ENCODE measurements around the gene TACR1. TPM values are rescaled to one million over a fixed set of nuclear protein-coding genes. Genes with fewer than 3 reads are reported as not detected.
A peak's percentile ranks its signal among the peaks of the same experiment; 100 is the strongest.

The TACR1 gene
- total RNA-seq, 1 experiment from 2014 or later = not detected

DNA sequence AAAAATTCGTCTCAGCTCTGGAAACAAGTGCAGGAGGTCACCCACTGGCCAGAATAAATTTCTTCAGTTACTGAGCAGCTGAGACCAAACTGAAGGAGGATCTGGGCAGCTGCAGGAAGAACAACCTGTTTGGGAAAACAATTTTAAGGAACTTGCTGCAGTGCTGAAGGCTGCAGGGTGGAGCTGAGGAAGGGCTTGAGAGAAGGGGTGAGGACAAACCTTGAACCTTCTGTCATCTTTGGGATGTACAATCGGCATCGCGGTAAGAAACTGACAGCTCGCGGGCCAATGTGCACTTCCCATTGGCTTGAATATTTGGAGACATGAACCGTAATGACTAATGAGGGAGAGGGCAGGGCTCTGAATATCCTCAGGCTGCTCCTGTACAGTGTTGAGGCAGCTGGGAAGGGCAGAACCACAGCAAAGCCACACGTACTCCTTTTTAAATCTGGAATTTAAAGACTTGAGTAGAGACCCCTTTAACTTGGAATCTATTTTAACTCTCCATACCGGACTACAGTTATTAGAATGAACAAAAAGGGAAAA lies 90.3 kb downstream of the TACR1 start:
- H3F3A ChIP-seq (ENCODE audit: insufficient read depth, low read depth) = peaks cover 5% of the 10 kb centered on the region; the same call in 1 of the 2 replicates
- H3K4me3 ChIP-seq = no peak overlapping the region
- intact Hi-C loops (cut with micrococcal nuclease; ENCODE audit: unreplicated experiment) = no loop called here
- no peak for DNase-seq
- H3K4me2 ChIP-seq = no peak overlapping the region
- H3K27me3 ChIP-seq (ENCODE audit: insufficient read depth, low read depth) = no peaks in the 10 kb centered on the region
- no peaks in the 10 kb centered on the region for H4K20me1 ChIP-seq (ENCODE audit: insufficient read depth)
- no peak for TF ChIP-seq EZH2 (IDR thresholded peaks at IDR 0.05; ENCODE audit: low read depth)
- no peak for TF ChIP-seq CTCF (conservative IDR thresholded peaks at IDR 0.05)
- H3K27ac ChIP-seq = no peak overlapping the region
- no peak overlapping the region for H2AFZ ChIP-seq
- ChIA-PET CTCF (no interaction called here), POLR2A (ENCODE audit: unreplicated experiment) (no interaction called here)
- no TSS peak for BruUV-seq (replicated peaks)
- no peaks in the 10 kb centered on the region; the same call in 1 of the 2 replicates for H3K9me3 ChIP-seq (ENCODE audit: insufficient read depth, low read depth)
- no peaks in the 10 kb centered on the region for H3K9me2 ChIP-seq (ENCODE audit: insufficient read depth)
- no peaks in the 10 kb centered on the region for H3K79me2 ChIP-seq (ENCODE audit: low read depth)
- H3K36me3 ChIP-seq (ENCODE audit: low read depth) = no peaks in the 10 kb centered on the region
- no peaks in the 10 kb centered on the region for H3K4me1 ChIP-seq (replicated peaks; ENCODE audit: insufficient read depth)

- CTCF ChIA-PET = no interaction called here
- intact Hi-C loops (cut with micrococcal nuclease; ENCODE audit: unreplicated experiment) = no loop called here
- TF ChIP-seq EZH2 (IDR thresholded peaks at IDR 0.05; ENCODE audit: low read depth) (no peak), CTCF (conservative IDR thresholded peaks at IDR 0.05) (no peak)
- no peak overlapping the region for H2AFZ ChIP-seq
- H3F3A ChIP-seq (ENCODE audit: insufficient read depth, low read depth) = peaks cover 25% of the 10 kb centered on the region
- no peaks in the 10 kb centered on the region for H3K36me3 ChIP-seq (ENCODE audit: low read depth)
- H3K9me2 ChIP-seq (ENCODE audit: insufficient read depth) = no peaks in the 10 kb centered on the region
- POLR2A ChIA-PET (ENCODE audit: unreplicated experiment) = no interaction called here
- no peaks in the 10 kb centered on the region for H3K27me3 ChIP-seq (ENCODE audit: insufficient read depth, low read depth)
- H3K4me2 ChIP-seq = no peak overlapping the region
- no peak overlapping the region for H3K4me3 ChIP-seq
- H3K27ac ChIP-seq = no peak overlapping the region
- peaks cover 30% of the 10 kb centered on the region for H3K4me1 ChIP-seq (replicated peaks; ENCODE audit: insufficient read depth)
- H3K79me2 ChIP-seq (ENCODE audit: low read depth) = no peaks in the 10 kb centered on the region
- no TSS peak for BruUV-seq (replicated peaks)
- no peak for DNase-seq
- H3K9me3 ChIP-seq (ENCODE audit: insufficient read depth, low read depth) = no peaks in the 10 kb centered on the region; the same call in 1 of the 2 replicates
- H4K20me1 ChIP-seq (ENCODE audit: insufficient read depth) = no peaks in the 10 kb centered on the region
Measured at GRCh38 chr2:75102011-75102410, 97.3 kb downstream of the TACR1 start.

- Histone ChIP-seq H3K4me2 (peak overlapping the region; percentile 44), H3K9me2 (ENCODE audit: insufficient read depth) (no peaks in the 10 kb centered on the region), H3F3A (ENCODE audit: insufficient read depth, low read depth) (peaks cover 25% of the 10 kb centered on the region), H3K79me2 (ENCODE audit: low read depth) (no peaks in the 10 kb centered on the region), H3K27ac (peak overlapping the region; percentile 65; the same call in 1 of the 2 replicates), H3K4me3 (no peak overlapping the region), H3K9me3 (ENCODE audit: insufficient read depth, low read depth) (no peaks in the 10 kb centered on the region; the same call in 1 of the 2 replicates), H4K20me1 (ENCODE audit: insufficient read depth) (no peaks in the 10 kb centered on the region), H3K4me1 (replicated peaks; ENCODE audit: insufficient read depth) (peaks cover 30% of the 10 kb centered on the region), H3K36me3 (ENCODE audit: low read depth) (no peaks in the 10 kb centered on the region), H3K27me3 (ENCODE audit: insufficient read depth, low read depth) (no peaks in the 10 kb centered on the region), H2AFZ (no peak overlapping the region)
- no TSS peak for BruUV-seq (replicated peaks)
- TF ChIP-seq CTCF (conservative IDR thresholded peaks at IDR 0.05) = no peak
- TF ChIP-seq EZH2 (IDR thresholded peaks at IDR 0.05; ENCODE audit: low read depth) = no peak
- ChIA-PET CTCF (no interaction called here), POLR2A (ENCODE audit: unreplicated experiment) (interaction anchor here (0.6 kb wide), 2 partner anchors 359 to 362 kb away, joined by 3 to 5 read pairs; no protein-coding TSS in a partner anchor)
- no peak for DNase-seq
- intact Hi-C loops (cut with micrococcal nuclease; ENCODE audit: unreplicated experiment) = no loop called here
Measured at GRCh38 chr2:75100801-75101151, 98.5 kb downstream of the TACR1 start.
